Vagina (tissue), 2 donors: ENCODE data around the gene DPYSL5. TPM values are rescaled to one million over a fixed set of nuclear protein-coding genes. Genes with fewer than 3 reads are reported as not detected.

Experiments
- DNase-seq, 2 donors: peaks; one replicate each; pipeline ENCODE4 v3.0.0-alpha.2; 2017; ENCODE audit errors: extremely low spot score in 2 of 2
- H3K27ac ChIP-seq: fragments of 200-600 bp; sonication (generic); one replicate; pipeline ENCODE4 v1.5.1; 2019
- H3K27me3 ChIP-seq: fragments of 200-600 bp; sonication (generic); one replicate; pipeline ENCODE4 v1.5.1; 2019
- H3K36me3 ChIP-seq, 2 donors: fragments of 200-600 bp; sonication (generic); one replicate each; pipeline ENCODE4 v1.5.1; 2017 to 2019
- H3K4me1 ChIP-seq: fragments of 200-600 bp; sonication (generic); one replicate; pipeline ENCODE4 v1.5.1; 2019
- H3K4me3 ChIP-seq, 2 donors: fragments of 200-600 bp; sonication (generic); 1 replicate in 1 of 2; 2 replicates in 1 of 2; pipeline ENCODE4 v1.5.1; 2016 to 2019
- H3K9me3 ChIP-seq: fragments of 200-600 bp; sonication (generic); one replicate; pipeline ENCODE4 v1.5.1; 2019
- POLR2A ChIP-seq, 2 donors: fragments of 450-650 bp; IDR thresholded peaks; one replicate each; pipeline ENCODE4 v1.6.1; 2017; ENCODE audit warnings: antibody characterized with exemption in 2 of 2, mild to moderate bottlenecking in 2 of 2, moderate library complexity in 2 of 2
- POLR2AphosphoS5 ChIP-seq, 2 donors: sonication (generic); formaldehyde crosslinking; IDR thresholded peaks; one replicate each; pipeline ENCODE4 v1.9.0; 2017; ENCODE audit warnings: antibody characterized with exemption in 2 of 2, mild to moderate bottlenecking in 2 of 2, low read depth in 1 of 2; ENCODE audit not compliant: insufficient read depth in 1 of 2
- intact Hi-C: fragments of 100-400 bp; cut with DNase I; formaldehyde crosslinking; loops from one replicate; pipeline ENCODE4 v1.15.1; 2023
- total RNA-seq: library from RNA; depleted of rRNA; stranded (reverse); fragments of >200 nt; gene quantifications from one replicate; pipeline ENCODE4 v1.2.3, GENCODE V29; 2016
- TF ChIP-seq, protein P1 (sequence below), 3 experiments: fragments of 450-650 bp in 2 of 3; fragments of 200-600 bp in 1 of 3; sonication (generic) in 1 of 3; IDR thresholded peaks; one replicate each; pipeline ENCODE4 v1.5.1; 2017 to 2019; ENCODE audit warnings: antibody characterized with exemption in 3 of 3, mild to moderate bottlenecking in 2 of 3, moderate library complexity in 2 of 3

DPYSL5 gene
- total RNA-seq, 1 donor from 2014 or later = 0.74 TPM

DNA sequence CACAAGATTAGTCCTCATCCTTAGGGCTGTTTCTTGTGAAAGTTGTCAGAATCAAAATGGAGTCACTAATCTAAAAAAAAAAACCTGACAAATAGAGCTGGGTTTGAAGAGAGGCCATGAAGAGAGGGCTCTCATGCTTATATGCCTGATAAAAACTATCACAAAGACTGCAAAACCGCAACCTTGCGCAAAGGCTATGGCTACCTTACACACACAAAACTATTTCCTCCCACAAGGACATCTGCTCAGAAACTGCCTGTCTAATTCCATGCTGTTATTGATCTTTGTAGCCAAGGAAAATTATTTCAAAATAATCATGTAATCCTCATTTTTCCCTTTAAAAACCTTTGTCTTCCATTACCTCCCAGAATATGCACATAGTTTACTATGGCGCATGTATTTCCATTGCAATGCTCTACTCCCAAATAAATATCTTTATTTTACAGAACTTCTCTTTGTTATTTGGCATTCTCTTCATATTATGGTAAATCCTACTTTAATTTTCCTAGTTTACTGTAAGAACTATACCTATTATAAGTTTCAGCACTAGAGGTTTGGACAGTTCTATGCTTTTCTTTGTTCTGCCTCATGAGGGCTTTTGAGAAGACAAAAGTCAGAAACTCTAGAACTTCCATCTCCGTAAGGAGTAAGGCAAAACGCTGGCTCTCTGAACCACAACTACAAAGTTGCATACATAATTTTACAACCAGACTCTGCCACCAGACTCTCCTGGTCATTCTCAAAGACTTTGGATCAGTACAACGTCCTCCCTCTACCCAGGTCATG, 9.6 kb upstream of the DPYSL5 start:
- intact Hi-C loops = no loop called here
- no peak for DNase-seq
- Histone ChIP-seq H3K9me3 (no peaks in the 10 kb centered on the region), H3K36me3 (no peaks in the 10 kb centered on the region), H3K4me1 (no peaks in the 10 kb centered on the region), H3K4me3 (no peak overlapping the region), H3K27ac (no peak overlapping the region), H3K27me3 (no peaks in the 10 kb centered on the region)
- TF ChIP-seq, protein P1, sequence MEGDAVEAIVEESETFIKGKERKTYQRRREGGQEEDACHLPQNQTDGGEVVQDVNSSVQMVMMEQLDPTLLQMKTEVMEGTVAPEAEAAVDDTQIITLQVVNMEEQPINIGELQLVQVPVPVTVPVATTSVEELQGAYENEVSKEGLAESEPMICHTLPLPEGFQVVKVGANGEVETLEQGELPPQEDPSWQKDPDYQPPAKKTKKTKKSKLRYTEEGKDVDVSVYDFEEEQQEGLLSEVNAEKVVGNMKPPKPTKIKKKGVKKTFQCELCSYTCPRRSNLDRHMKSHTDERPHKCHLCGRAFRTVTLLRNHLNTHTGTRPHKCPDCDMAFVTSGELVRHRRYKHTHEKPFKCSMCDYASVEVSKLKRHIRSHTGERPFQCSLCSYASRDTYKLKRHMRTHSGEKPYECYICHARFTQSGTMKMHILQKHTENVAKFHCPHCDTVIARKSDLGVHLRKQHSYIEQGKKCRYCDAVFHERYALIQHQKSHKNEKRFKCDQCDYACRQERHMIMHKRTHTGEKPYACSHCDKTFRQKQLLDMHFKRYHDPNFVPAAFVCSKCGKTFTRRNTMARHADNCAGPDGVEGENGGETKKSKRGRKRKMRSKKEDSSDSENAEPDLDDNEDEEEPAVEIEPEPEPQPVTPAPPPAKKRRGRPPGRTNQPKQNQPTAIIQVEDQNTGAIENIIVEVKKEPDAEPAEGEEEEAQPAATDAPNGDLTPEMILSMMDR (IDR thresholded peaks at IDR 0.05) = no peak

DNA sequence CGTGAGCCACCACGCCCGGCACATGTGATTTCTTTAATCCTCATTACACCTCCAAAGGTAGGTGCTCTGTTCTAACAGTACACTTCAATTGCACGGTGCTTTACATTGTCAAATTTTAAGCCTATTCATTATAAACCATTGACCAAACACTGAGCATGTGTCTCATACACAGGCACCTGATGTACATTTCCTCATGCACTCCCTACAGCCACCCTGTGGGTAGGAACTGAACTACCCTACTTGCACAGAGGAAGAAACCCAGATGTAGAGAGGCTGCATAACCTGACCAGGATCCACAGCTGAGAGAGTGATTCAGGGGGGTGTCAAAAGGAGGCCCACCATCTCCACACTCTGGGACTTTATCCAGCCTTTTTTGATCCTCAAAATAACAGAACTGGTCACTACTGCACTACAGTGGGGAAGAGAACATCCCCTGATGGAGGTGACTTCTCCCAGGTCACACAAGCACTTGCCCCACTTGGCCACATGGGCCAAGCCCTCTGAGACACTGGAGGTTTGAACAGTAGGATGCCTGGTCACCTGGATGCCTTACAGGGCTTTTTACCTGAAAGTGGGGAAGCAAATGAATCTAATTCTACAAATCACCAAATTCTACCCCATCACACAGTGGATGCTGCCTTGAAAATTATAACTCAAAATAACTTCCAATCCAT, 6.9 kb upstream of the DPYSL5 start:
- intact Hi-C loops = no loop called here
- no peak overlapping the region for H3K4me3 ChIP-seq
- no peaks in the 10 kb centered on the region for H3K27me3 ChIP-seq
- TF ChIP-seq POLR2A (IDR thresholded peaks at IDR 0.05) (no peak), POLR2AphosphoS5 (IDR thresholded peaks at IDR 0.05; ENCODE audit: insufficient read depth in 1 of 2, low read depth in 1 of 2) (no peak)
- TF ChIP-seq, protein P1 (IDR thresholded peaks at IDR 0.05) = no peak
- no peaks in the 10 kb centered on the region for H3K36me3 ChIP-seq
- no peaks in the 10 kb centered on the region for H3K4me1 ChIP-seq
- no peaks in the 10 kb centered on the region for H3K9me3 ChIP-seq
- DNase-seq = no peak
- H3K27ac ChIP-seq = no peak overlapping the region

DNA sequence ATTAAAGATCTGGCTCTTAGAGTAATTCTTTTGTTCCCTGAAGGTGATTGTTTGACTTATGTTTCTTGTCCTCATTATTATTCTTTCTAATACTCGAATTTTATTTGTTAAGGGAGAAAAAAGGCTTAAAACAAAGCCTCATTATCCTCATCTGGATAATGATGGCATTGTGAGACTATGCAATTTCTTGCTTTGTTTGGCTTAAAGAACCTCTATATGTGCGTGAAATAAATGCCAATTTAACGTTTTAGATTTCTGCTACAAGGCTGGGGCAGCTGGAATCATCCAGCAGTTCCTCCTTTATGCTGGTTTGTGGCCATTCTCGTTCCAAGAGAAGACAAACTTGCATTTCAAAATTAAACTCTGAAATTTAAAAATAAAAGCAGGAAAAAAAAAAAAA, 4.9 kb upstream of the DPYSL5 start:
- no peak for DNase-seq
- H3K27me3 ChIP-seq = peaks cover 9% of the 10 kb centered on the region
- no peak overlapping the region for H3K4me3 ChIP-seq
- no peaks in the 10 kb centered on the region for H3K36me3 ChIP-seq
- peaks cover 17% of the 10 kb centered on the region for H3K4me1 ChIP-seq
- no peaks in the 10 kb centered on the region for H3K9me3 ChIP-seq
- H3K27ac ChIP-seq = no peak overlapping the region
- TF ChIP-seq POLR2AphosphoS5 (IDR thresholded peaks at IDR 0.05; ENCODE audit: insufficient read depth in 1 of 2, low read depth in 1 of 2) (no peak), POLR2A (IDR thresholded peaks at IDR 0.05) (no peak)
- TF ChIP-seq, protein P1 (IDR thresholded peaks at IDR 0.05) = no peak
- intact Hi-C loops = no loop called here

DNA sequence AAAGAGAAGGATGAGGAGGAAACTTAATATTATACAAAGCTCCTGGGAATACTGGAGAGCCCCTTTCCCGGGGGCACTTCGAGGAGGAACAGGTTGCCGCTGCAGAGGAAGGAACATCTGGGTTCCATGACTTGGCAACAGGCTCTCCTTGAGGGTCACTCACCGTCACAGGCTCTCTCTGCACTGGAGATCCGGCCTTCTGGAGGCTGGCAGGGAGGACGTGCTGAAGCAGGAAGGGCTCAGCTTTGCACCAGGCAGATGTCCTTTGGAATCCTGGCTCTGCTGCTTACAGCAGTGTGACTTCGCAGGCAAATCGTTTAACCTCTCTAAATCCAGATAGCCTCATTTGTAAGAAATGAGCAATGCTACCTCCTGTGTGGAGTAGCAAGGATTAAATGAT, 2.9 kb upstream of the DPYSL5 start:
- peaks cover 37% of the 10 kb centered on the region for H3K4me1 ChIP-seq
- DNase-seq = no peak
- H3K27ac ChIP-seq = no peak overlapping the region
- peaks cover 22% of the 10 kb centered on the region for H3K27me3 ChIP-seq
- no peak overlapping the region for H3K4me3 ChIP-seq
- no peaks in the 10 kb centered on the region for H3K36me3 ChIP-seq
- no peaks in the 10 kb centered on the region for H3K9me3 ChIP-seq
- intact Hi-C loops = loop anchor here (5.0 kb wide), 1 partner anchor 97 kb away; no protein-coding TSS in a partner anchor
- TF ChIP-seq POLR2AphosphoS5 (IDR thresholded peaks at IDR 0.05; ENCODE audit: insufficient read depth in 1 of 2, low read depth in 1 of 2) = no peak
- TF ChIP-seq, protein P1 (IDR thresholded peaks at IDR 0.05) = no peak
